ENCODE measurements around the gene TUBA1B. TPM values are rescaled to one million over a fixed set of nuclear protein-coding genes. Genes with fewer than 3 reads are reported as not detected.

The TUBA1B gene
- total and polyA plus RNA-seq, 2 of the 13 experiments (the other 11 are each of a cell fraction or from before 2014, with no cell fraction given): 1,275 to 1,353 TPM

DNA sequence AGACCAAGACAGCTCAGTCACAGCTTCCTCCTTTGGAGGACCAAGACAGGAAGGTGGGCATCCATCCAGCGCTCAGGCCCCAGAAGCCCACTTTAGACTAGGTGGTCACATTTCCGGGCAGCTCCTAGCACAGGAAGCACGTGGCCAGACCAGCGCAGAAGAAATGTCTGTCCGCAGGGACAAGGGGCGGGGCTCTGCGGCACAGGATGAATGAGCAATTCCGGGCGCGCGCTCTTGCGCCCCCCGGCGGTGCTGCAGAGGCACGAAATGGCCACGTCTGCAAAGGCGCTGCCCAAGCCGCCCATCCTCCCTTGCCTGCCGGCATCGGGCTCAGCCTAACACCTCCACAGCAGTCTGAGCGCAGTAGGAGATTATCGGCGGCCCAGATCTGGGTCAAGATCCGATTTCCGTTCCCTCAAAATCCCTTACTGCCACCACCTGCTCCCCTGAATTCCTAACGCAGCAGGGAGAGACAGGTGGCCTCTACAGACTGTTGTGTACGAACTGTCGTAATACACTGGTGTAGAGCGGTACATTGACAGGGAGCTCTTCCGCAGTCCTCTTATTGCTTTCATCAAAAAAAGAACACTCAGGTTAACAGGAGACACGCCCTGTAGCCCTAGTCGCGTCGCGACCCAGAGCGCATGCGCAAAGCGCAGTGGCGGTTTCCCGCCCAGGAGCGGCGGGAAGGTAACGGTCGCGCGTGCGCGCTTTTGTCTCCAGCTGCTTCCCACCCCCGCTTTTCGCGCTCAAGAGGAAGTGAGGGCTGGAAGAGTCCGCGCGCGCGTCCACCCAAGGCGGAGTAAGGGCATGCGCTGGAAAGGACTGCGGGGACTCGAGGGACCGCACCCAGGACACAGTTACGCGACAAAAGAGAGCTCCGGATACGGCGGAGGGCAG lies 794 bp downstream of the TUBA1B start (continued):
- no peak; the same call in none of the 2 replicates for TF ChIP-seq ZSCAN21 (CRISPR knock-in tag; IDR thresholded peaks at IDR 0.05; ENCODE audit: borderline replicate concordance)
- TF ChIP-seq ZNF619 (CRISPR knock-in tag; IDR thresholded peaks at IDR 0.05): peak; percentile 91
- no peak for TF ChIP-seq CEBPB (IDR thresholded peaks at IDR 0.05; ENCODE audit: borderline replicate concordance, low read depth, low read length)
- no peak for TF ChIP-seq ZNF782 (CRISPR knock-in tag; IDR thresholded peaks at IDR 0.05; ENCODE audit: borderline replicate concordance)
- TF ChIP-seq KDM3A (CRISPR knock-in tag; IDR thresholded peaks at IDR 0.05; ENCODE audit: low read depth): peak; percentile 20; the same call in 1 of the 2 replicates
- TF ChIP-seq FOSL2 (CRISPR knock-in tag; IDR thresholded peaks at IDR 0.05): peak; percentile 66
- TF ChIP-seq, protein P1, sequence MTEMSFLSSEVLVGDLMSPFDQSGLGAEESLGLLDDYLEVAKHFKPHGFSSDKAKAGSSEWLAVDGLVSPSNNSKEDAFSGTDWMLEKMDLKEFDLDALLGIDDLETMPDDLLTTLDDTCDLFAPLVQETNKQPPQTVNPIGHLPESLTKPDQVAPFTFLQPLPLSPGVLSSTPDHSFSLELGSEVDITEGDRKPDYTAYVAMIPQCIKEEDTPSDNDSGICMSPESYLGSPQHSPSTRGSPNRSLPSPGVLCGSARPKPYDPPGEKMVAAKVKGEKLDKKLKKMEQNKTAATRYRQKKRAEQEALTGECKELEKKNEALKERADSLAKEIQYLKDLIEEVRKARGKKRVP (CRISPR knock-in tag; IDR thresholded peaks at IDR 0.05): peak in 1 of 2 experiments; percentile 28; a peak in 2 of 4 replicates
- peak; percentile 90 for TF ChIP-seq ZNF781 (CRISPR knock-in tag; IDR thresholded peaks at IDR 0.05; ENCODE audit: borderline replicate concordance, not compliant biosample characterization)
- peak; percentile 72; the same call in 1 of the 2 replicates for TF ChIP-seq NFKB2 (CRISPR knock-in tag; IDR thresholded peaks at IDR 0.05; ENCODE audit: borderline replicate concordance)
- no peak for TF ChIP-seq NONO (IDR thresholded peaks at IDR 0.05)
- TF ChIP-seq NONO (CRISPR knock-in tag; conservative IDR thresholded peaks at IDR 0.05): peak; percentile 93
- TF ChIP-seq, protein P2, sequence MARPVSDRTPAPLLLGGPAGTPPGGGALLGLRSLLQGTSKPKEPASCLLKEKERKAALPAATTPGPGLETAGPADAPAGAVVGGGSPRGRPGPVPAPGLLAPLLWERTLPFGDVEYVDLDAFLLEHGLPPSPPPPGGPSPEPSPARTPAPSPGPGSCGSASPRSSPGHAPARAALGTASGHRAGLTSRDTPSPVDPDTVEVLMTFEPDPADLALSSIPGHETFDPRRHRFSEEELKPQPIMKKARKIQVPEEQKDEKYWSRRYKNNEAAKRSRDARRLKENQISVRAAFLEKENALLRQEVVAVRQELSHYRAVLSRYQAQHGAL (CRISPR knock-in tag; IDR thresholded peaks at IDR 0.05; ENCODE audit: not compliant biosample characterization): no peak
- TF ChIP-seq, protein P3, sequence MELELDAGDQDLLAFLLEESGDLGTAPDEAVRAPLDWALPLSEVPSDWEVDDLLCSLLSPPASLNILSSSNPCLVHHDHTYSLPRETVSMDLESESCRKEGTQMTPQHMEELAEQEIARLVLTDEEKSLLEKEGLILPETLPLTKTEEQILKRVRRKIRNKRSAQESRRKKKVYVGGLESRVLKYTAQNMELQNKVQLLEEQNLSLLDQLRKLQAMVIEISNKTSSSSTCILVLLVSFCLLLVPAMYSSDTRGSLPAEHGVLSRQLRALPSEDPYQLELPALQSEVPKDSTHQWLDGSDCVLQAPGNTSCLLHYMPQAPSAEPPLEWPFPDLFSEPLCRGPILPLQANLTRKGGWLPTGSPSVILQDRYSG (CRISPR knock-in tag; IDR thresholded peaks at IDR 0.05): peak; percentile 39; the same call in 1 of the 2 replicates
- TF ChIP-seq ZNF709 (CRISPR knock-in tag; IDR thresholded peaks at IDR 0.05): peak; percentile 58; the same call in 1 of the 2 replicates
- no peak for TF ChIP-seq IKZF1 (IDR thresholded peaks at IDR 0.05)
- peak; percentile 52; the same call in 1 of the 2 replicates for TF ChIP-seq ZNF772 (CRISPR knock-in tag; IDR thresholded peaks at IDR 0.05)
- peak; percentile 61 for TF ChIP-seq ELF3 (CRISPR knock-in tag; IDR thresholded peaks at IDR 0.05)
- TF ChIP-seq, protein P4, sequence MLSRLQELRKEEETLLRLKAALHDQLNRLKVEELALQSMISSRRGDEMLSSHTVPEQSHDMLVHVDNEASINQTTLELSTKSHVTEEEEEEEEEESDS (CRISPR knock-in tag; IDR thresholded peaks at IDR 0.05; ENCODE audit: borderline replicate concordance): peak; percentile 90; the same call in 1 of the 2 replicates
- TF ChIP-seq EHMT2 (IDR thresholded peaks at IDR 0.05; ENCODE audit: borderline replicate concordance, low read depth, low read length): no peak
- peak; percentile 59 for TF ChIP-seq GABPA (IDR thresholded peaks at IDR 0.05; ENCODE audit: low read depth, low read length)
- TF ChIP-seq GABPA (CRISPR knock-in tag; IDR thresholded peaks at IDR 0.05; ENCODE audit: low read depth): peak; percentile 87
- TF ChIP-seq, protein P5, sequence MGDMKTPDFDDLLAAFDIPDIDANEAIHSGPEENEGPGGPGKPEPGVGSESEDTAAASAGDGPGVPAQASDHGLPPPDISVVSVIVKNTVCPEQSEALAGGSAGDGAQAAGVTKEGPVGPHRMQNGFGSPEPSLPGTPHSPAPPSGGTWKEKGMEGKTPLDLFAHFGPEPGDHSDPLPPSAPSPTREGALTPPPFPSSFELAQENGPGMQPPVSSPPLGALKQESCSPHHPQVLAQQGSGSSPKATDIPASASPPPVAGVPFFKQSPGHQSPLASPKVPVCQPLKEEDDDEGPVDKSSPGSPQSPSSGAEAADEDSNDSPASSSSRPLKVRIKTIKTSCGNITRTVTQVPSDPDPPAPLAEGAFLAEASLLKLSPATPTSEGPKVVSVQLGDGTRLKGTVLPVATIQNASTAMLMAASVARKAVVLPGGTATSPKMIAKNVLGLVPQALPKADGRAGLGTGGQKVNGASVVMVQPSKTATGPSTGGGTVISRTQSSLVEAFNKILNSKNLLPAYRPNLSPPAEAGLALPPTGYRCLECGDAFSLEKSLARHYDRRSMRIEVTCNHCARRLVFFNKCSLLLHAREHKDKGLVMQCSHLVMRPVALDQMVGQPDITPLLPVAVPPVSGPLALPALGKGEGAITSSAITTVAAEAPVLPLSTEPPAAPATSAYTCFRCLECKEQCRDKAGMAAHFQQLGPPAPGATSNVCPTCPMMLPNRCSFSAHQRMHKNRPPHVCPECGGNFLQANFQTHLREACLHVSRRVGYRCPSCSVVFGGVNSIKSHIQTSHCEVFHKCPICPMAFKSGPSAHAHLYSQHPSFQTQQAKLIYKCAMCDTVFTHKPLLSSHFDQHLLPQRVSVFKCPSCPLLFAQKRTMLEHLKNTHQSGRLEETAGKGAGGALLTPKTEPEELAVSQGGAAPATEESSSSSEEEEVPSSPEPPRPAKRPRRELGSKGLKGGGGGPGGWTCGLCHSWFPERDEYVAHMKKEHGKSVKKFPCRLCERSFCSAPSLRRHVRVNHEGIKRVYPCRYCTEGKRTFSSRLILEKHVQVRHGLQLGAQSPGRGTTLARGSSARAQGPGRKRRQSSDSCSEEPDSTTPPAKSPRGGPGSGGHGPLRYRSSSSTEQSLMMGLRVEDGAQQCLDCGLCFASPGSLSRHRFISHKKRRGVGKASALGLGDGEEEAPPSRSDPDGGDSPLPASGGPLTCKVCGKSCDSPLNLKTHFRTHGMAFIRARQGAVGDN (CRISPR knock-in tag; IDR thresholded peaks at IDR 0.05): peak; percentile 99
- peak; percentile 47; the same call in 1 of the 2 replicates for TF ChIP-seq MIER2 (CRISPR knock-in tag; IDR thresholded peaks at IDR 0.05)
